ENCODE results near the gene PWWP2B.
"Not testable (repeated sequence)": the region's sequence is repeated elsewhere in the genome, so short reads cannot be mapped to it uniquely, and the experiment has no call there.

Gene PWWP2B

GRCh38 chr10:132397036-132397541 lies at the start of gene PWWP2B:
PWWP2B (plus strand) TSS chr10:132397200; CDS start chr10:132397227, 27 bp downstream.
- H3K4me3 Mint-ChIP-seq = peak within 1 kb of the TSS; percentile 78
- H3K27me3 Mint-ChIP-seq = no peaks in the 10 kb centered on the region
- ATAC-seq (no peak), DNase-seq (peak; percentile 55)
- peak within 1 kb of the TSS; percentile 70 for H3K27ac Mint-ChIP-seq
- peaks cover 5% of the 10 kb centered on the region for H3K9me3 Mint-ChIP-seq
- H3K4me1 Mint-ChIP-seq = peaks cover 18% of the 10 kb centered on the region
- H3K36me3 Mint-ChIP-seq (ENCODE audit: low read depth) = no peaks in the 10 kb centered on the region

- DNase-seq (no peak), ATAC-seq (no peak)
- peaks cover 3% of the 10 kb centered on the region for H3K36me3 Mint-ChIP-seq (ENCODE audit: low read depth)
- no peaks in the 10 kb centered on the region for H3K9me3 Mint-ChIP-seq
- no peak overlapping the region for H3K4me3 Mint-ChIP-seq
- H3K4me1 Mint-ChIP-seq = no peaks in the 10 kb centered on the region
- H3K27me3 Mint-ChIP-seq = no peaks in the 10 kb centered on the region
- H3K27ac Mint-ChIP-seq = no peak overlapping the region
Observed at GRCh38 chr10:132347211-132347930, 49.6 kb upstream of the PWWP2B start.

GRCh38 chr10:132347931-132348267 lies 49.1 kb upstream of the PWWP2B start:
- Mint-ChIP-seq H3K36me3 (ENCODE audit: low read depth) (peaks cover 2% of the 10 kb centered on the region), H3K9me3 (no peaks in the 10 kb centered on the region), H3K27ac (no peak overlapping the region), H3K27me3 (no peaks in the 10 kb centered on the region), H3K4me1 (no peaks in the 10 kb centered on the region), H3K4me3 (no peak overlapping the region)
- ATAC-seq (no peak), DNase-seq (no peak)

GRCh38 chr10:132349766-132350165 lies 47.2 kb upstream of the PWWP2B start:
- no peaks in the 10 kb centered on the region for H3K36me3 Mint-ChIP-seq (ENCODE audit: low read depth)

GRCh38 chr10:132350391-132350790 lies 46.6 kb upstream of the PWWP2B start:
- ATAC-seq (no peak), DNase-seq (no peak)
- Mint-ChIP-seq H3K36me3 (ENCODE audit: low read depth) (no peaks in the 10 kb centered on the region), H3K27me3 (no peaks in the 10 kb centered on the region), H3K4me3 (no peak overlapping the region), H3K4me1 (no peaks in the 10 kb centered on the region), H3K9me3 (no peaks in the 10 kb centered on the region), H3K27ac (no peak overlapping the region)

More at GRCh38 chr10:132349766-132350165, 47.2 kb upstream of the PWWP2B start:
- no peak for ATAC-seq
- Mint-ChIP-seq H3K9me3 (no peaks in the 10 kb centered on the region), H3K4me1 (no peaks in the 10 kb centered on the region), H3K27ac (no peak overlapping the region), H3K4me3 (no peak overlapping the region), H3K27me3 (no peaks in the 10 kb centered on the region)
- DNase-seq = no peak

GRCh38 chr10:132350946-132351345 lies 46.1 kb upstream of the PWWP2B start:
- ATAC-seq (no peak), DNase-seq (no peak)
- H3K9me3 Mint-ChIP-seq = no peaks in the 10 kb centered on the region
- no peaks in the 10 kb centered on the region for H3K36me3 Mint-ChIP-seq (ENCODE audit: low read depth)
- no peak overlapping the region for H3K27ac Mint-ChIP-seq
- no peak overlapping the region for H3K4me3 Mint-ChIP-seq
- H3K27me3 Mint-ChIP-seq = no peaks in the 10 kb centered on the region
- no peaks in the 10 kb centered on the region for H3K4me1 Mint-ChIP-seq

GRCh38 chr10:132351611-132352010 lies 45.4 kb upstream of the PWWP2B start:
- H3K4me1 Mint-ChIP-seq = no peaks in the 10 kb centered on the region
- no peaks in the 10 kb centered on the region for H3K9me3 Mint-ChIP-seq
- ATAC-seq (no peak), DNase-seq (no peak)
- H3K27ac Mint-ChIP-seq = no peak overlapping the region
- H3K36me3 Mint-ChIP-seq (ENCODE audit: low read depth) = no peaks in the 10 kb centered on the region
- no peaks in the 10 kb centered on the region for H3K27me3 Mint-ChIP-seq
- H3K4me3 Mint-ChIP-seq = no peak overlapping the region

- not testable (repeated sequence) for H3K4me3 Mint-ChIP-seq; H3K4me1 Mint-ChIP-seq; H3K27me3 Mint-ChIP-seq; H3K36me3 Mint-ChIP-seq (ENCODE audit: low read depth); H3K9me3 Mint-ChIP-seq; H3K27ac Mint-ChIP-seq
- DNase-seq (peak; percentile 86), ATAC-seq (peak; percentile 60)
Observed at GRCh38 chr10:132352462-132353308, 44.3 kb upstream of the PWWP2B start.

GRCh38 chr10:132353456-132354355 lies 43.3 kb upstream of the PWWP2B start:
- DNase-seq (no peak), ATAC-seq (no peak)
- no peaks in the 10 kb centered on the region for H3K9me3 Mint-ChIP-seq
- H3K4me1 Mint-ChIP-seq = no peaks in the 10 kb centered on the region
- H3K36me3 Mint-ChIP-seq (ENCODE audit: low read depth) = no peaks in the 10 kb centered on the region
- no peaks in the 10 kb centered on the region for H3K27me3 Mint-ChIP-seq
- H3K27ac Mint-ChIP-seq = no peak overlapping the region
- H3K4me3 Mint-ChIP-seq = no peak overlapping the region

- no peak for DNase-seq
- no peaks in the 10 kb centered on the region for H3K36me3 Mint-ChIP-seq (ENCODE audit: low read depth)
Observed at GRCh38 chr10:132354356-132355094, 42.5 kb upstream of the PWWP2B start.

GRCh38 chr10:132355297-132355696 lies 41.7 kb upstream of the PWWP2B start:
- DNase-seq = no peak
- Mint-ChIP-seq H3K4me3 (no peak overlapping the region), H3K4me1 (no peaks in the 10 kb centered on the region), H3K27ac (no peak overlapping the region), H3K36me3 (ENCODE audit: low read depth) (no peaks in the 10 kb centered on the region), H3K9me3 (no peaks in the 10 kb centered on the region), H3K27me3 (no peaks in the 10 kb centered on the region)
- no peak for ATAC-seq

More at GRCh38 chr10:132354356-132355094, 42.5 kb upstream of the PWWP2B start:
- no peaks in the 10 kb centered on the region for H3K4me1 Mint-ChIP-seq
- no peaks in the 10 kb centered on the region for H3K27me3 Mint-ChIP-seq
- ATAC-seq = peak; percentile 9
- no peaks in the 10 kb centered on the region for H3K9me3 Mint-ChIP-seq
- no peak overlapping the region for H3K4me3 Mint-ChIP-seq
- no peak overlapping the region for H3K27ac Mint-ChIP-seq

GRCh38 chr10:132355754-132356153 lies 41.2 kb upstream of the PWWP2B start:
- Mint-ChIP-seq H3K27ac (no peak overlapping the region), H3K4me1 (no peaks in the 10 kb centered on the region), H3K9me3 (no peaks in the 10 kb centered on the region), H3K27me3 (no peaks in the 10 kb centered on the region), H3K4me3 (no peak overlapping the region), H3K36me3 (ENCODE audit: low read depth) (no peaks in the 10 kb centered on the region)
- ATAC-seq = no peak
- DNase-seq = no peak

GRCh38 chr10:132356621-132357195 lies 40.3 kb upstream of the PWWP2B start:
- no peaks in the 10 kb centered on the region for H3K36me3 Mint-ChIP-seq (ENCODE audit: low read depth)
- H3K4me3 Mint-ChIP-seq = no peak overlapping the region
- no peak for DNase-seq
- H3K9me3 Mint-ChIP-seq = no peaks in the 10 kb centered on the region
- H3K4me1 Mint-ChIP-seq = no peaks in the 10 kb centered on the region
- ATAC-seq = no peak
- no peaks in the 10 kb centered on the region for H3K27me3 Mint-ChIP-seq
- H3K27ac Mint-ChIP-seq = no peak overlapping the region

Measured in activated naive CD8-positive, alpha-beta T cell treated with anti-CD3 and anti-CD28 coated beads, Interleukin-2, amount 50 U/mL, for 24 hours (primary cell).